ENCODE measurements around the gene SARDH. TPM values are rescaled to one million over a fixed set of nuclear protein-coding genes. Genes with fewer than 3 reads are reported as not detected.

SARDH gene
- total RNA-seq, 2 experiments from 2014 or later: 5.5 to 5.6 TPM

DNA sequence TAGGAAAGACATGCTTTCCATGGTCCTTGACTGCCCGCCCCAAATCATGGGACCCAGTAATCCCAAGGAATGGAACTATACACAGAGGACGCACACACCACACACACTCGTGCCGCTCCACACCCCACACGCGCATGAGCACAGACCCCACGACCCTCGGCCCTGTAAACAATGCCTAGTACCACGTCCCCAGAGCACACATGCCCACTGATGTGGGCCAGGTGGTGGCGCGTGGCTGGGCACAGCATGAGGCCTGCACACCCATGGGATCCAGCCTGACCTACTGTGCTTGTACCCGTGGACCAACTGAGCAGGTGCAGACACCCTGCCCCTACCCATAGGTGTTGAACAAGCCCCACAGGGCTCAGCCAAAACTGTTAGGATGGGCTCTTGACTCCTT lies 101.2 kb downstream of the SARDH start:
- Mint-ChIP-seq H3K4me3 (no peak overlapping the region), H3K27me3 (no peaks in the 10 kb centered on the region), H3K27ac (no peak overlapping the region), H3K36me3 (ENCODE audit: low read depth) (no peaks in the 10 kb centered on the region), H3K4me1 (ENCODE audit: low read depth) (no peaks in the 10 kb centered on the region), H3K9me3 (no peaks in the 10 kb centered on the region)
- TF ChIP-seq, protein P1, sequence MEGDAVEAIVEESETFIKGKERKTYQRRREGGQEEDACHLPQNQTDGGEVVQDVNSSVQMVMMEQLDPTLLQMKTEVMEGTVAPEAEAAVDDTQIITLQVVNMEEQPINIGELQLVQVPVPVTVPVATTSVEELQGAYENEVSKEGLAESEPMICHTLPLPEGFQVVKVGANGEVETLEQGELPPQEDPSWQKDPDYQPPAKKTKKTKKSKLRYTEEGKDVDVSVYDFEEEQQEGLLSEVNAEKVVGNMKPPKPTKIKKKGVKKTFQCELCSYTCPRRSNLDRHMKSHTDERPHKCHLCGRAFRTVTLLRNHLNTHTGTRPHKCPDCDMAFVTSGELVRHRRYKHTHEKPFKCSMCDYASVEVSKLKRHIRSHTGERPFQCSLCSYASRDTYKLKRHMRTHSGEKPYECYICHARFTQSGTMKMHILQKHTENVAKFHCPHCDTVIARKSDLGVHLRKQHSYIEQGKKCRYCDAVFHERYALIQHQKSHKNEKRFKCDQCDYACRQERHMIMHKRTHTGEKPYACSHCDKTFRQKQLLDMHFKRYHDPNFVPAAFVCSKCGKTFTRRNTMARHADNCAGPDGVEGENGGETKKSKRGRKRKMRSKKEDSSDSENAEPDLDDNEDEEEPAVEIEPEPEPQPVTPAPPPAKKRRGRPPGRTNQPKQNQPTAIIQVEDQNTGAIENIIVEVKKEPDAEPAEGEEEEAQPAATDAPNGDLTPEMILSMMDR (IDR thresholded peaks at IDR 0.05): no peak
- DNase-seq (no peak), ATAC-seq (no peak)
- intact Hi-C loops (cut with micrococcal nuclease): no loop called here
- ChIA-PET CTCF (interaction anchor here (1.7 kb wide), 1 partner anchor 47 kb away, joined by 4 read pairs; no protein-coding TSS in a partner anchor), POLR2A (no interaction called here)

DNA sequence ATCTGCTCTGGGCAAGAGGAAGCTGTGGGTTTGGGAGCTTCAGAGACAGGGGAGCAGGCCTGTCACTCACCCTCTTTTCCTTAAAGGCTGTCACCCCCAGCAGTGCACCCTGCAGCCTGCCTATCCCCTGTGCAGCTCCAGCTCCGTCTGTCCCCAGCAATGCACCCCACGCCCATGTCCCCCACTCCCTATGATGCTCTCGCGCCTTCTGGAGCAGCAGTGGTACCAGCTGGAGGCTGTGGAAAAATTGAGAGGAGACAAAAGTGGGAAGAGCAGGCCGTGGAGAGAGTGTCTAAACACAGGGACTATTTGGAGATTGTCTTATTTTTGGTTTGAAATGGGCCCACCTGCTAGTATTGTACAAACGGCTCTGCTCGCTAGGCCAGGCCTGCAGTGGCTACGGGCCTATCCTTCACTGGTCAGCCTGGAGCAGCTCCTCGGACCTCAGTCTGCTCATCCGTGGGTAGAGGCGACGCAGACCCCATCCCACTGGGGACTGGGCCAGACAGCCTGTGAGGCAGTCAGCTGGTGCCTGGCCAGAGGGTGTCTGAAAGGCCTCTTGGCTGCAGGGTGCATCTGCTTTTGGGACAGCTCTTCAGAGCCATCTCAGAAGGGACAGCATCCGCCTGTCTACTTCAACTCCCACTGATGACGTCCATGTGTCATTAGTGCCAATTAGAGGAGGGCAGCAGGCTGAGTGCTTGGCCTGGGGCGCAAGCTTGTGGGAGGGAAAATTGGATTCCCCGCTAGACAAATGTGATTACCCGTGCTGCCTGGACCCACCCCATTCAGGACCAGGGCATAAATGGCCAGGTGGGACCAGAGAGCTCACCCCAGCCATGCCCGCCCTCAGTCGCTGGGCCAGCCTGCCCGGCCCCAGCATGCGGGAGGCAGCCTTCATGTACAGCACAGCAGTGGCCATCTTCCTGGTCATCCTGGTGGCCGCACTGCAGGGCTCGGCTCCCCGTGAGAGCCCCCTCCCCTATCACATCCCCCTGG lies 102.3 kb downstream of the SARDH start, which contains the start of gene DBH:
Gene DBH, plus strand, starts transcription at position 831 of the 999 bp plus-strand sequence. Its CDS starts 9 bp downstream, at position 840.
- ChIA-PET CTCF (interaction anchor here (1.2 to 1.7 kb wide), 2 partner anchors 32 to 46 kb away, joined by 3 to 4 read pairs; no protein-coding TSS in a partner anchor), POLR2A (no interaction called here)
- intact Hi-C loops (cut with micrococcal nuclease): no loop called here
- no peak for DNase-seq
- Mint-ChIP-seq H3K4me1 (ENCODE audit: low read depth) (no peaks in the 10 kb centered on the region), H3K27me3 (no peaks in the 10 kb centered on the region), H3K4me3 (no peak within 1 kb of the TSS), H3K36me3 (ENCODE audit: low read depth) (no peaks in the 10 kb centered on the region), H3K9me3 (no peaks in the 10 kb centered on the region), H3K27ac (no peak within 1 kb of the TSS)
- no peak for ATAC-seq
- TF ChIP-seq, protein P1 (IDR thresholded peaks at IDR 0.05): no peak

DNA sequence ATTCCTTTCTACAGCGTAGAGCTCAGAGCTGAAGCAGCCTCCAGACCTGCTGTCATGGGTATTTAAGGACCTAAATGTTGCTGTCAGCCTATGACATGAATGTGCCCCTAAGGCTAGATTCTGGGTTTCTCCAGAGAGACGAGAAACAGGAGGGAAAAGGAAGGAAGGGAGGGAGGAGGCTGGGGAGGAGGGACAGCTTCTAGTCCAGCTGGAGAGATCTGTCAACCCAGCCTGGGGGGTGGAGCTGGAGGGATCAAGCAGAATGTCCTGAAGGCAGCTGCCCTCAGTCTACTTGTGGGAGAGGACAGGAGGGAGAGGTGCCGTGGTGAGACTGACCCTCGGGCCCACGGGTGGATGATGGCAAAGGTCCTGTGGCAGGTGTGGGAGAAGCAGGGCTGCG lies 103.1 kb downstream of the SARDH start:
- ChIA-PET CTCF (interaction anchor here (1.2 to 1.7 kb wide), 2 partner anchors 31 to 45 kb away, joined by 3 to 4 read pairs; no protein-coding TSS in a partner anchor), POLR2A (no interaction called here)
- Mint-ChIP-seq H3K27ac (no peak overlapping the region), H3K36me3 (ENCODE audit: low read depth) (no peaks in the 10 kb centered on the region), H3K4me3 (no peak overlapping the region), H3K27me3 (no peaks in the 10 kb centered on the region), H3K9me3 (no peaks in the 10 kb centered on the region), H3K4me1 (ENCODE audit: low read depth) (no peaks in the 10 kb centered on the region)
- intact Hi-C loops (cut with micrococcal nuclease): no loop called here
- DNase-seq: no peak
- ATAC-seq: no peak
- TF ChIP-seq, protein P1 (IDR thresholded peaks at IDR 0.05): no peak

GRCh38 chr9:133634081-133634691 lies 104.0 kb downstream of the SARDH start:
- ChIA-PET POLR2A (no interaction called here), CTCF (no interaction called here)
- no peaks in the 10 kb centered on the region for H3K27me3 Mint-ChIP-seq
- no peak overlapping the region for H3K4me3 Mint-ChIP-seq
- DNase-seq (no peak), ATAC-seq (no peak)
- TF ChIP-seq, protein P1 (IDR thresholded peaks at IDR 0.05): no peak
- H3K9me3 Mint-ChIP-seq: no peaks in the 10 kb centered on the region
- H3K36me3 Mint-ChIP-seq (ENCODE audit: low read depth): no peaks in the 10 kb centered on the region
- intact Hi-C loops (cut with micrococcal nuclease): no loop called here
- H3K4me1 Mint-ChIP-seq (ENCODE audit: low read depth): no peaks in the 10 kb centered on the region
- no peak overlapping the region for H3K27ac Mint-ChIP-seq

GRCh38 chr9:133633681-133634080 lies 104.5 kb downstream of the SARDH start:
- intact Hi-C loops (cut with micrococcal nuclease): no loop called here
- no peaks in the 10 kb centered on the region for H3K36me3 Mint-ChIP-seq (ENCODE audit: low read depth)
- no peaks in the 10 kb centered on the region for H3K4me1 Mint-ChIP-seq (ENCODE audit: low read depth)
- ChIA-PET POLR2A (no interaction called here), CTCF (no interaction called here)
- H3K9me3 Mint-ChIP-seq: no peaks in the 10 kb centered on the region
- H3K4me3 Mint-ChIP-seq: no peak overlapping the region
- ATAC-seq: no peak
- no peaks in the 10 kb centered on the region for H3K27me3 Mint-ChIP-seq
- TF ChIP-seq, protein P1 (IDR thresholded peaks at IDR 0.05): no peak
- no peak for DNase-seq
- H3K27ac Mint-ChIP-seq: no peak overlapping the region

Measured in activated CD8-positive, alpha-beta T cell treated with anti-CD3 and anti-CD28 coated beads for 36 hours (primary cell).